ENCODE measurements around the gene SELENON.

SELENON gene

GRCh38 chr1:25765136-25765922, 34.7 kb upstream of the SELENON start:
- H3K4me3 ChIP-seq (ENCODE audit: control insufficient read depth, low read depth, low read length), result no peak overlapping the region
- TF ChIP-seq CTCF (conservative IDR thresholded peaks at IDR 0.05; ENCODE audit: control insufficient read depth, insufficient read depth, low read depth, low read length), result no peak
- no peak for DNase-seq (ENCODE audit: low read depth)

- TF ChIP-seq CTCF (conservative IDR thresholded peaks at IDR 0.05; ENCODE audit: control insufficient read depth, insufficient read depth, low read depth, low read length), result no peak
- no peak overlapping the region for H3K4me3 ChIP-seq (ENCODE audit: control insufficient read depth, low read depth, low read length)
- DNase-seq (ENCODE audit: low read depth), result no peak
Observed at GRCh38 chr1:25765923-25766589, 33.9 kb upstream of the SELENON start.

GRCh38 chr1:25766721-25767436, 33.1 kb upstream of the SELENON start:
- DNase-seq (ENCODE audit: low read depth), result no peak
- no peak overlapping the region for H3K4me3 ChIP-seq (ENCODE audit: control insufficient read depth, low read depth, low read length)
- TF ChIP-seq CTCF (conservative IDR thresholded peaks at IDR 0.05; ENCODE audit: control insufficient read depth, insufficient read depth, low read depth, low read length), result no peak

GRCh38 chr1:25767437-25767770, 32.6 kb upstream of the SELENON start:
- DNase-seq (ENCODE audit: low read depth), result no peak
- no peak overlapping the region for H3K4me3 ChIP-seq (ENCODE audit: control insufficient read depth, low read depth, low read length)
- no peak for TF ChIP-seq CTCF (conservative IDR thresholded peaks at IDR 0.05; ENCODE audit: control insufficient read depth, insufficient read depth, low read depth, low read length)

GRCh38 chr1:25768999-25769398, 31.0 kb upstream of the SELENON start:
- no peak for DNase-seq (ENCODE audit: low read depth)
- no peak overlapping the region for H3K4me3 ChIP-seq (ENCODE audit: control insufficient read depth, low read depth, low read length)
- no peak for TF ChIP-seq CTCF (conservative IDR thresholded peaks at IDR 0.05; ENCODE audit: control insufficient read depth, insufficient read depth, low read depth, low read length)

- DNase-seq (ENCODE audit: low read depth), result no peak
- no peak overlapping the region for H3K4me3 ChIP-seq (ENCODE audit: control insufficient read depth, low read depth, low read length)
- TF ChIP-seq CTCF (conservative IDR thresholded peaks at IDR 0.05; ENCODE audit: control insufficient read depth, insufficient read depth, low read depth, low read length), result no peak
Observed at GRCh38 chr1:25769625-25770383, 30.2 kb upstream of the SELENON start.
